Lower leg skin (tissue), 3 donors: ENCODE measurements around the gene CCNQ.

Experiments
- CTCF ChIP-seq, 3 donors: fragments of 450-650 bp; IDR thresholded peaks; one replicate each; pipeline ENCODE4 v1.5.1; 2016; ENCODE audit warnings: antibody characterized with exemption in 3 of 3, mild to moderate bottlenecking in 3 of 3, moderate library complexity in 2 of 3
- POLR2A ChIP-seq, 2 donors: fragments of 450-650 bp; IDR thresholded peaks; one replicate each; pipeline ENCODE4 v1.6.1; 2016 to 2017; ENCODE audit warnings: antibody characterized with exemption in 2 of 2, mild to moderate bottlenecking in 1 of 2, moderate library complexity in 1 of 2

- TF ChIP-seq CTCF (IDR thresholded peaks at IDR 0.05) (no peak), POLR2A (IDR thresholded peaks at IDR 0.05) (no peak)
These were observed 5.0 kb downstream of the CCNQ start for GRCh38 chrX:153593811-153594500.
